Activated CD8-positive, alpha-beta T cell treated with anti-CD3 and anti-CD28 coated beads for 36 hours (primary cell): ENCODE results near the gene PLPP1. TPM values are rescaled to one million over a fixed set of nuclear protein-coding genes. Genes with fewer than 3 reads are reported as not detected.

Experiments
- ATAC-seq: fragments of 200-7000 bp; cut with Tn5 transposase; one replicate; pipeline ENCODE4 v1.10.0; 2021; ENCODE audit warnings: mild to moderate bottlenecking, moderate library complexity
- CTCF ChIA-PET: fragments of 350-600 bp; sonication (Branson Sonifier 250); formaldehyde crosslinking; loops from one replicate; lab custom pipeline; 2021; ENCODE audit warnings: antibody characterized with exemption; lab: Charles Lee
- POLR2A ChIA-PET: fragments of 350-600 bp; sonication (Branson Sonifier 250); formaldehyde crosslinking; loops from one replicate; lab custom pipeline; 2021; ENCODE audit warnings: antibody characterized with exemption; lab: Charles Lee
- DNase-seq: peaks from one replicate; pipeline ENCODE4 v3.0.0-alpha.2; 2020
- H3K27ac Mint-ChIP-seq: one replicate; pipeline ENCODE4 v1.8.0; 2021; ENCODE audit warnings: mild to moderate bottlenecking, mixed read lengths
- H3K27me3 Mint-ChIP-seq: one replicate; pipeline ENCODE4 v1.8.0; 2021; ENCODE audit warnings: mixed read lengths
- H3K36me3 Mint-ChIP-seq: one replicate; pipeline ENCODE4 v1.8.0; 2021; ENCODE audit warnings: low read depth, mixed read lengths
- H3K4me1 Mint-ChIP-seq: one replicate; pipeline ENCODE4 v1.8.0; 2021; ENCODE audit warnings: low read depth, mixed read lengths
- H3K4me3 Mint-ChIP-seq: one replicate; pipeline ENCODE4 v1.8.0; 2021; ENCODE audit warnings: mild to moderate bottlenecking, moderate library complexity, mixed read lengths
- H3K9me3 Mint-ChIP-seq: one replicate; pipeline ENCODE4 v1.8.0; 2021; ENCODE audit warnings: mixed read lengths
- intact Hi-C: fragments of 100-400 bp; cut with micrococcal nuclease; formaldehyde crosslinking; loops from one replicate; pipeline ENCODE4 v1.10.0; 2022
- total RNA-seq, 2 experiments: library from RNA; stranded (reverse); gene quantifications; one replicate each; pipeline ENCODE4 v1.2.3, GENCODE V29; 2021
- TF ChIP-seq, protein P1 (sequence below): fragments of 200-600 bp; IDR thresholded peaks from one replicate; pipeline ENCODE4 v1.8.0; 2022; ENCODE audit warnings: antibody characterized with exemption, mild to moderate bottlenecking

PLPP1 gene
- total RNA-seq, 2 experiments from 2014 or later = 15.9 to 17.6 TPM

DNA sequence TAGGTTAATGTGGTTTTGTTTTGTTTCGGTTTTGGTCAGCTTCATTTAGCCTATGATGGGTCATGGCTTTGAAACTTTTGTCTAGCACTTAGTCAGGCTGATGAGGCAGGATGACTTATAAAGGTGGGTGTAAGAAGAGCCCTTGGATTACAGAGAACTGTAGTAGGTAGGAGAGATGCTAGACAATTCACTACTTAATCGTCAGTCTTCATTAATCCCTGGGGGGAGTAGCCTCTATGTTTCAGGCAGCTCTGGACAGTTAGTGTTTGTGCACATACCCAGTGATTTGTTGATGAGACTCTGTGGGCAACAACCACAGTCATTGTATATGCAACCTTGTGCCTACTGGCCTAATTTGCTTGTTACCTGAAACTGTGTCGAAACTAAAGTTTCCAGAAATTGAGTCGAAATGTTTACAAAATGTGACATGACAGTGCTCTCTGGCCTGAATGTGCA lies 113.7 kb downstream of the PLPP1 start:
- CTCF ChIA-PET = no interaction called here
- TF ChIP-seq, protein P1, sequence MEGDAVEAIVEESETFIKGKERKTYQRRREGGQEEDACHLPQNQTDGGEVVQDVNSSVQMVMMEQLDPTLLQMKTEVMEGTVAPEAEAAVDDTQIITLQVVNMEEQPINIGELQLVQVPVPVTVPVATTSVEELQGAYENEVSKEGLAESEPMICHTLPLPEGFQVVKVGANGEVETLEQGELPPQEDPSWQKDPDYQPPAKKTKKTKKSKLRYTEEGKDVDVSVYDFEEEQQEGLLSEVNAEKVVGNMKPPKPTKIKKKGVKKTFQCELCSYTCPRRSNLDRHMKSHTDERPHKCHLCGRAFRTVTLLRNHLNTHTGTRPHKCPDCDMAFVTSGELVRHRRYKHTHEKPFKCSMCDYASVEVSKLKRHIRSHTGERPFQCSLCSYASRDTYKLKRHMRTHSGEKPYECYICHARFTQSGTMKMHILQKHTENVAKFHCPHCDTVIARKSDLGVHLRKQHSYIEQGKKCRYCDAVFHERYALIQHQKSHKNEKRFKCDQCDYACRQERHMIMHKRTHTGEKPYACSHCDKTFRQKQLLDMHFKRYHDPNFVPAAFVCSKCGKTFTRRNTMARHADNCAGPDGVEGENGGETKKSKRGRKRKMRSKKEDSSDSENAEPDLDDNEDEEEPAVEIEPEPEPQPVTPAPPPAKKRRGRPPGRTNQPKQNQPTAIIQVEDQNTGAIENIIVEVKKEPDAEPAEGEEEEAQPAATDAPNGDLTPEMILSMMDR = no peak
- peak; percentile 99 for ATAC-seq
- Mint-ChIP-seq H3K27me3 (no peaks in the 10 kb centered on the region), H3K36me3 (peaks cover 55% of the 10 kb centered on the region), H3K9me3 (no peaks in the 10 kb centered on the region), H3K4me3 (no peak overlapping the region), H3K27ac (no peak overlapping the region), H3K4me1 (peaks cover 29% of the 10 kb centered on the region)
- POLR2A ChIA-PET = interaction anchor here (0.7 kb wide), 1 partner anchor 137 kb away, joined by 3 read pairs; no protein-coding TSS in a partner anchor
- intact Hi-C loops = loop anchor here (10.0 kb wide), 2 partner anchors 114 to 274 kb away; partner anchors contain the start of gene PLPP1
- peak; percentile 39 for DNase-seq

DNA sequence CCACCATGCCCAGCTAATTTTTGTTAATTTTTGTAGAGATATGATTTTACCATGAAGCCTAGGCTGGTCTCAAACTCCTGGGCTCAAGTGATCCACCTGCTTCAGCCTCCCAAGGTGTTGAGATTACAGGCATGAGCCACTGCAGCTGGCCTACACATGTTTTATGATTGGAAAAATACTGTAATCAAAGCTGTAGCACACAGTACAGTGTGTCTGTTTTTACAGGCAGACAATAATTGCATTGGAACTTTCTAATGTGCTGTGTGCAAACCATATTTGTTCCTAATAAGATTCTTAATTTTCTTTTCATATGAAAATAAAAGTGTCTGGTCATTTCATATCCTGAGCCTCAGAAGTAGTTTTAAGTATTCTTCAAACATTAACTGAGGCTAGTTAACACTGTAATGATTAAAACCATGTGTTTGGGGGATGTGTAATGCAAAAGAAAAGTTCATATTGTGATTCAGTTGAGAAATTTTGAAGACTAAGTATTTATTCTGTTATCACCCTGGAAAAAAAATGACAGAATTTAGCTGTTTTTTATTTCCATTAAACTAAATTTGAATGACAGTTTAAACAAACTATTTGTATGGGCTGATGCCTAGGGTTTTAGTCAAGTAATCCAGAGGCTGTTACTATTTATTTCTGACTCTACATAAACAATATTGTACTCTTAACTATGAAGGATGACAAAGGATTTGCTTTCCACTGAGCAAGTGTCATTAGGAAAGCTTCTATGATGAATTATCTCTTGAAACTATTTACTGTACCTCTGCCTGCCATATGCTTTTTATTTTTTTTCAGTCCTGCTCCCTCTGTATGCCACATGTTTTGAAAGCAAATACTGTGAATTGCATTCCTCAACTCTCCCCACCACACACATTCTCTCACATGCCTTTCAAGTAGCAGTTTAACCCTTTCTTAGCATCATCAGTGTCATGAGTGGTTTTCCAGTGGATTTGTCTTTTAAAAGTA lies 115.5 kb downstream of the PLPP1 start:
- Mint-ChIP-seq H3K9me3 (no peaks in the 10 kb centered on the region), H3K27ac (no peak overlapping the region), H3K4me3 (no peak overlapping the region), H3K27me3 (no peaks in the 10 kb centered on the region), H3K4me1 (peaks cover 29% of the 10 kb centered on the region), H3K36me3 (peaks cover 47% of the 10 kb centered on the region)
- ChIA-PET POLR2A (no interaction called here), CTCF (interaction anchor here (1.7 to 2.3 kb wide), 2 partner anchors 14 to 272 kb away, joined by 4 to 6 read pairs; no protein-coding TSS in a partner anchor)
- TF ChIP-seq, protein P1 = no peak
- ATAC-seq = no peak
- intact Hi-C loops = no loop called here
- DNase-seq = no peak

DNA sequence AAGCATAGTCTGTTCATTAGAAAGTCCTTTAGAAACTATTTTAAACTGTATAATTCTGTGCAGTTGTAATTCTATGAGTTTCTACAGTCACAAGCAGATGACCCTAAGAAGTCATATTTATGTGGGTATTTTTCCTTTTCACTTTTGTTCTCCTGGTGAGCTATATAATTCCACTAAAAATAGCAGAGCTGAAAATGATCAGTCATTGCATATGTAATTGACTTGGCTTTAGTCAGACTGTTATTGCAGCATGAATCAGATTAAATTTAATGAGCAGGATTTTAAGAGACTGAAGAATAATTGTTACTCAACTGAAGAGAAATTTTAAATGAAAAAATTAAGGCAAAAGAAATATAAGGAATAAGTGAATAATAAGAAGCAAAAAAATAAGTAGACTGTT lies 118.5 kb downstream of the PLPP1 start:
- DNase-seq = no peak
- peaks cover 27% of the 10 kb centered on the region for H3K36me3 Mint-ChIP-seq
- no peak overlapping the region for H3K4me3 Mint-ChIP-seq
- no peak for ATAC-seq
- intact Hi-C loops = no loop called here
- ChIA-PET POLR2A (interaction anchor here (0.9 kb wide), 1 partner anchor 12 kb away, joined by 3 read pairs; no protein-coding TSS in a partner anchor), CTCF (interaction anchor here (0.7 to 1.1 kb wide), 2 partner anchors 11 to 275 kb away, joined by 3 to 4 read pairs; no protein-coding TSS in a partner anchor)
- TF ChIP-seq, protein P1 = no peak
- H3K27me3 Mint-ChIP-seq = no peaks in the 10 kb centered on the region
- no peak overlapping the region for H3K27ac Mint-ChIP-seq
- H3K9me3 Mint-ChIP-seq = no peaks in the 10 kb centered on the region
- peaks cover 21% of the 10 kb centered on the region for H3K4me1 Mint-ChIP-seq

DNA sequence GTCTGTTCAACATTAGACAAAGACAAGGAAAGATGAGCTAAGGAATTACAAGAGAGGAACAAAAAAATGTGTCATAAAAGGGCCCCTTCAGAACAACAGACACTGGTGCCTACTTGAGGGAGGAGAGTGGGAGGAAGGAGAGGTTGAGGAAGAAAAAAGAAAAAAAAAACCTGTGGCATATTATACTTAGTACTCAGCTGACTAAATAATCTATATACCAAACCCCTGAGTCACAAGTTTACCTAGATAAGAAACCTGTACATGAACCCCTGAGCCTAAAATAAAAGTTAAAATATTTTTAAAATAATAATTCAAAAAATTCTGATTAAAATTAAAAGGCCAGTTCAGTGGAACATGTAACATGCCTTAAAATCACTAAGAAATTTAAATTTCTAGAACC lies 119.7 kb downstream of the PLPP1 start:
- ChIA-PET POLR2A (no interaction called here), CTCF (no interaction called here)
- DNase-seq (no peak), ATAC-seq (no peak)
- H3K4me1 Mint-ChIP-seq = peaks cover 12% of the 10 kb centered on the region
- H3K27ac Mint-ChIP-seq = no peak overlapping the region
- H3K27me3 Mint-ChIP-seq = no peaks in the 10 kb centered on the region
- no peak overlapping the region for H3K4me3 Mint-ChIP-seq
- TF ChIP-seq, protein P1 = no peak
- no peaks in the 10 kb centered on the region for H3K9me3 Mint-ChIP-seq
- peaks cover 25% of the 10 kb centered on the region for H3K36me3 Mint-ChIP-seq
- intact Hi-C loops = no loop called here
